GM10266 (cell line): ENCODE data around the gene XIRP2.

ENCODE experiments used
- DNase-seq: peaks from one replicate; pipeline ENCODE4 v3.0.0; 2012; ENCODE audit errors: extremely low spot score
- TF ChIP-seq, protein P1 (sequence below): IDR thresholded peaks from 2 replicates; pipeline ENCODE4 v1.5.1; 2012; ENCODE audit warnings: mild to moderate bottlenecking, low read depth; ENCODE audit not compliant: control insufficient read depth, insufficient read depth; ENCODE audit errors: missing control alignments

Gene XIRP2

DNA sequence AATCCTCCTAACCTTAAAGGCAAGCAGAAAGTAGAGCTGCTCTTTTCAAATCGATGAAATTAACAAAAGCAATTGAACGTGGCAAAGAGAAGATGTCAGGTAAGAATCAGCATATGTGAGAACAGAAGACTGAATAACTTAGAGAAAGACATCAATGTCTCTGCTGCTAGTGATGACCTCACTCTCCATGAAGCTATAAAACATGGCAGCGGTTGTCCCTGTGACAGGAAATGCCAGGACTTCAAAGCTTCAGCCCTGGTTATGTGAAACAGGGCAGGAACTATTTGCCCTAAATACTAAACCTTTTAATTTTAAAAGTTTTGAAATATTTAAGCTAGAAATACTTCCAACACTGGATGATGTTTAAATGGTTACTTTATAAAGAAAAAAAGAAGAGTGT lies 383.7 kb downstream of the XIRP2 start:
- TF ChIP-seq, protein P1, sequence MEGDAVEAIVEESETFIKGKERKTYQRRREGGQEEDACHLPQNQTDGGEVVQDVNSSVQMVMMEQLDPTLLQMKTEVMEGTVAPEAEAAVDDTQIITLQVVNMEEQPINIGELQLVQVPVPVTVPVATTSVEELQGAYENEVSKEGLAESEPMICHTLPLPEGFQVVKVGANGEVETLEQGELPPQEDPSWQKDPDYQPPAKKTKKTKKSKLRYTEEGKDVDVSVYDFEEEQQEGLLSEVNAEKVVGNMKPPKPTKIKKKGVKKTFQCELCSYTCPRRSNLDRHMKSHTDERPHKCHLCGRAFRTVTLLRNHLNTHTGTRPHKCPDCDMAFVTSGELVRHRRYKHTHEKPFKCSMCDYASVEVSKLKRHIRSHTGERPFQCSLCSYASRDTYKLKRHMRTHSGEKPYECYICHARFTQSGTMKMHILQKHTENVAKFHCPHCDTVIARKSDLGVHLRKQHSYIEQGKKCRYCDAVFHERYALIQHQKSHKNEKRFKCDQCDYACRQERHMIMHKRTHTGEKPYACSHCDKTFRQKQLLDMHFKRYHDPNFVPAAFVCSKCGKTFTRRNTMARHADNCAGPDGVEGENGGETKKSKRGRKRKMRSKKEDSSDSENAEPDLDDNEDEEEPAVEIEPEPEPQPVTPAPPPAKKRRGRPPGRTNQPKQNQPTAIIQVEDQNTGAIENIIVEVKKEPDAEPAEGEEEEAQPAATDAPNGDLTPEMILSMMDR: no peak
- no peak for DNase-seq

- no peak for DNase-seq
- TF ChIP-seq, protein P1: no peak
Measured at GRCh38 chr2:167275046-167275445, 386.8 kb downstream of the XIRP2 start.

DNA sequence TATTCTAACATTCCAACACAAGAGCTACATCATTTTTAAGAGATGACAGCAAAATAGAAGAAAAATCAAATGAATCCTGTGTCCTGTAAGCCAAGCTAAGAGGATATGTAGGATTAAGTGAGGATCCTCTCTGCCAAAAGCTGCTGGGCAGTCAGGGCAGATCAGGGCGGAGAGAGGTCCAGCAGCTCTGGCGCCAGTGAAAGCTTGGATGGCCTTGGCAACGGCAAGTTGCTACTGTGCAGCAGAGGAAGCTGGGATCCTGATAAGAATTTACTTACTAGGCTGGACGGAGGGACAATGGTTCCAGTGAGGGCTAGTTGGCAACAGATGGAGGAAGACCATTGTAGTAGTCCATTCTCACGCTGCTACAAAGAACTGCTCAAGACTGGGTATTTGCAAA lies 391.5 kb downstream of the XIRP2 start:
- TF ChIP-seq, protein P1: no peak
- no peak for DNase-seq

DNA sequence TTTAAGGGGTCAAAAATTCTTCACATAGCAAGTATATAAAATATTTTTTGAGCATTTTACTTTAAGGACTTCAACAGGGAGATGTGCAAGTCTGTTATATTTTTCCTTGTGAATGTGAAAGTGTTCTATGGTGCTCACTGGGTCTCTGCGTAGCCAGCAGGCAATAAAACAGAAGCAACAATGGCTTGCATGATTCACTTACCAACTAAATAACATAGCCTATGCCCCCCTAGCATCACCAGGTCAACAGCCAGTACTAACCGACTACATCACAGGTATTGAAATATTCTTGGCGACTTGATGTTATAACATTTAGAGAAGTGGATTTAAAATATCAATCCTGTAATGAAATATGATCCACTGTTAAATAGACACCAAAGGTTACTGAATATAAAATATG lies 398.9 kb downstream of the XIRP2 start:
- no peak for DNase-seq
- TF ChIP-seq, protein P1: no peak

DNA sequence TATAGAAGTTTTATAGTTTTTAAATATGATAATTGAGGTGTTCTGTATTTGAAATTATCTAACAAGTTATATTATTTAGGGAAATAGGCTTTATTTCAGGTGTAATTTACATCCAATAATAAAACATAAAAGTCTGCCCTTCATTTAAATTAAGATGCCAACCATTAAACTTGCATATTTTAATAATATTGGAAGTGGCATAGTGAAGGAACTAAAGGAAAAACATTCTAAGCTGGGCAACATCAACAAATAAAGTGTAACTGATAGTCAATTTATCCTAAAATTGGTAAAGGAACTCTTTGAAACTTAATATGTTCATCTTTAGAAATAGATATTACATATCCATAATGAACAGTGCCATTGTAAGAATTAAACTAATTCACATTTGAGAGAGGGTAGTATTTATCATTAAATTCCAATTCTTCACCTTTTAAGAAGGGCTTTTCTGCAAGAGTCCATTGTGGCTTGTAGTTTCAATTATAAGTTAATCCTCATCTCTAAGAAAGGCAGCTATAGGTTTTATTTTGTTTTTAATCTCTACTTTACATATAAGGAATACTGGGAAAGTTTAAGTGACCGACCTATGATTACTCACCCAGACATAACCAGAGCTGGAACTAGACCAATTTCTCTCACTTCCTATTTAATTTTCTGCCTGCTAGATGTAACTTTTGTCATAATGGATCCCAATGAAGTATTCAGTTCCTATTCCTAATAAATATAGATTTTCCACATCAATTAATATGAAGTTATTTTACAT lies 401.6 kb downstream of the XIRP2 start:
- DNase-seq: no peak
- TF ChIP-seq, protein P1: no peak

GRCh38 chr2:167292430-167293171 lies 404.3 kb downstream of the XIRP2 start, which contains the start of gene B3GALT1:
TSS of gene B3GALT1 (plus strand) at chr2:167293001.
- TF ChIP-seq, protein P1: peak; percentile 37
- peak; percentile 93 for DNase-seq
